IMR-90 (cell line): ENCODE results near the gene UBR1. TPM values are rescaled to one million over a fixed set of nuclear protein-coding genes. Genes with fewer than 3 reads are reported as not detected.

Experiments
- ATAC-seq: fragments of 200-7000 bp; cut with Tn5 transposase; 2 replicates; pipeline ENCODE4 v1.9.1; 2020; ENCODE audit warnings: low read depth, mild to moderate bottlenecking, moderate library complexity
- BruUV-seq: library from RNA; stranded (reverse); fragments of 400-500 nt; replicated peaks from 2 replicates; lab custom pipeline; 2021; lab: Mats Ljungman, UMichigan
- CTCF ChIA-PET: fragments of 300-600 bp; formaldehyde crosslinking; extraction: SDS; loops from one replicate; lab custom pipeline; 2021; ENCODE audit warnings: antibody characterized with exemption; lab: Yijun Ruan, JAX
- POLR2A ChIA-PET: fragments of 300-600 bp; sonication (Branson Sonifier 250); formaldehyde crosslinking; loops from one replicate; lab custom pipeline; 2022; ENCODE audit warnings: antibody characterized with exemption; ENCODE audit not compliant: unreplicated experiment; lab: Charles Lee
- DNase-seq: peaks from one replicate; pipeline ENCODE4 v3.0.0; 2013
- H2AFZ ChIP-seq: replicated peaks from 2 replicates; pipeline ENCODE3; 2013; ENCODE audit warnings: low read length, mild to moderate bottlenecking; ENCODE audit not compliant: poor library complexity
- H2AK5ac ChIP-seq: 2 replicates; pipeline ENCODE4 v1.6.1; 2013; ENCODE audit warnings: low read depth, low read length, inconsistent platforms
- H2AK9ac ChIP-seq: replicated peaks from 2 replicates; pipeline ENCODE3; 2013; ENCODE audit warnings: mild to moderate bottlenecking, low read depth, low read length, moderate library complexity; ENCODE audit not compliant: poor library complexity
- H2BK120ac ChIP-seq: 2 replicates; pipeline ENCODE4 v1.6.1; 2013; ENCODE audit warnings: low read depth, low read length, inconsistent platforms
- H2BK15ac ChIP-seq: 3 replicates; pipeline ENCODE4 v1.6.1; 2013; ENCODE audit warnings: low read depth, low read length, inconsistent platforms
- H2BK20ac ChIP-seq: 2 replicates; pipeline ENCODE4 v1.6.1; 2013; ENCODE audit warnings: low read depth, mild to moderate bottlenecking, inconsistent platforms, low read length, moderate library complexity
- H2BK5ac ChIP-seq: 2 replicates; pipeline ENCODE4 v1.6.1; 2013; ENCODE audit warnings: mild to moderate bottlenecking, low read depth, low read length, inconsistent platforms; ENCODE audit not compliant: poor library complexity, severe bottlenecking
- H3K14ac ChIP-seq: replicated peaks from 2 replicates; pipeline ENCODE4 v1.6.1; 2013; ENCODE audit warnings: low read depth, low read length, inconsistent platforms
- H3K18ac ChIP-seq: 2 replicates; pipeline ENCODE4 v1.6.1; 2013; ENCODE audit warnings: low read depth, low read length, control low read depth
- H3K23ac ChIP-seq: 2 replicates; pipeline ENCODE4 v1.6.1; 2013; ENCODE audit warnings: low read depth, low read length, inconsistent platforms
- H3K27ac ChIP-seq: 2 replicates; pipeline ENCODE4 v1.5.1; 2013; ENCODE audit warnings: mild to moderate bottlenecking, control low read depth, low read length; ENCODE audit not compliant: insufficient read depth
- H3K27me3 ChIP-seq: 2 replicates; pipeline ENCODE4 v1.6.1; 2013; ENCODE audit warnings: low read length; ENCODE audit not compliant: control insufficient read depth, insufficient read depth
- H3K36me3 ChIP-seq: 2 replicates; pipeline ENCODE4 v1.6.1; 2013; ENCODE audit warnings: low read length, mixed read lengths; ENCODE audit not compliant: control insufficient read depth, insufficient read depth
- H3K4ac ChIP-seq: 2 replicates; pipeline ENCODE4 v1.6.1; 2013; ENCODE audit warnings: low read depth, low read length, inconsistent platforms
- H3K4me1 ChIP-seq: 2 replicates; pipeline ENCODE4 v1.6.1; 2013; ENCODE audit warnings: low read length, mixed read lengths; ENCODE audit not compliant: control insufficient read depth, insufficient read depth
- H3K4me2 ChIP-seq: 2 replicates; pipeline ENCODE4 v1.6.1; 2013; ENCODE audit warnings: low read depth, mild to moderate bottlenecking, control low read depth, low read length, moderate library complexity
- H3K4me3 ChIP-seq: 2 replicates; pipeline ENCODE4 v1.5.1; 2013; ENCODE audit warnings: low read depth, mild to moderate bottlenecking, control low read depth, low read length, moderate library complexity; ENCODE audit not compliant: insufficient read depth
- H3K56ac ChIP-seq: 2 replicates; pipeline ENCODE4 v1.6.1; 2013; ENCODE audit warnings: low read length, inconsistent platforms; ENCODE audit not compliant: insufficient read depth; ENCODE audit errors: extremely low read depth
- H3K79me1 ChIP-seq, 2 experiments: 2 replicates each; pipeline ENCODE4 v1.6.1; 2013; ENCODE audit warnings: low read length in 2 of 2, inconsistent platforms in 1 of 2, low read depth in 1 of 2
- H3K9ac ChIP-seq: 2 replicates; pipeline ENCODE4 v1.6.1; 2013; ENCODE audit warnings: low read depth, low read length, control low read depth
- H3K9me1 ChIP-seq: 2 replicates; pipeline ENCODE4 v1.6.1; 2013; ENCODE audit warnings: low read length, inconsistent platforms; ENCODE audit not compliant: insufficient read depth
- H3K9me3 ChIP-seq: 2 replicates; pipeline ENCODE4 v1.6.1; 2013; ENCODE audit warnings: low read length; ENCODE audit not compliant: control insufficient read depth, insufficient read depth
- H4K20me1 ChIP-seq: 2 replicates; pipeline ENCODE4 v1.6.1; 2013; ENCODE audit warnings: low read length, inconsistent platforms; ENCODE audit not compliant: insufficient read depth
- H4K5ac ChIP-seq: 2 replicates; pipeline ENCODE4 v1.6.1; 2013; ENCODE audit warnings: mild to moderate bottlenecking, low read depth, low read length, control low read depth
- H4K8ac ChIP-seq, 2 experiments: 2 replicates each; pipeline ENCODE4 v1.6.1; 2013; ENCODE audit warnings: low read depth in 2 of 2, low read length in 2 of 2, control low read depth in 1 of 2, inconsistent platforms in 1 of 2
- H4K91ac ChIP-seq: 2 replicates; pipeline ENCODE4 v1.6.1; 2013; ENCODE audit warnings: low read depth, low read length, inconsistent platforms; ENCODE audit not compliant: insufficient read depth
- BHLHE40 ChIP-seq: fragments of 150-350 bp; IDR thresholded peaks from 2 replicates; pipeline ENCODE4 v1.6.1; 2016; ENCODE audit warnings: mild to moderate bottlenecking, low read depth, low read length
- CTCF ChIP-seq: conservative IDR thresholded peaks from 2 replicates; pipeline ENCODE4 v1.5.1; 2012; ENCODE audit warnings: mild to moderate bottlenecking, low read depth, low read length, improper control_type of control experiment
- FOS ChIP-seq: fragments of 150-350 bp; IDR thresholded peaks from 2 replicates; pipeline ENCODE4 v1.6.1; 2016; ENCODE audit warnings: low read depth, low read length
- MAFK ChIP-seq: IDR thresholded peaks from 2 replicates; pipeline ENCODE4 v1.6.1; 2012; ENCODE audit warnings: low read depth, low read length, improper control_type of control experiment
- MAZ ChIP-seq: IDR thresholded peaks from 2 replicates; pipeline ENCODE4 v1.6.1; 2012; ENCODE audit warnings: low read depth, mild to moderate bottlenecking, low read length, improper control_type of control experiment, moderate library complexity, borderline replicate concordance
- MXI1 ChIP-seq: IDR thresholded peaks from 2 replicates; pipeline ENCODE4 v1.6.1; 2012; ENCODE audit warnings: low read depth, mild to moderate bottlenecking, low read length, moderate library complexity, borderline replicate concordance
- NFE2L2 ChIP-seq: fragments of 150-350 bp; IDR thresholded peaks from 2 replicates; pipeline ENCODE4 v1.6.1; 2016; ENCODE audit warnings: low read depth, mild to moderate bottlenecking, low read length
- RAD21 ChIP-seq: IDR thresholded peaks from 2 replicates; pipeline ENCODE4 v1.6.1; 2012; ENCODE audit warnings: low read length, improper control_type of control experiment
- WGBS, 2 experiments: methylation state at CpG; one replicate each; pipeline versions ENCODE4 v1.1.5 to v1.1.7; 2013; ENCODE audit warnings: missing lambda C conversion rate in 2 of 2; ENCODE audit not compliant: insufficient read length in 1 of 2; ENCODE audit errors: extremely low coverage in 2 of 2; 5-methylcytosine and 5-hydroxymethylcytosine counted together
- dilution Hi-C: fragments of 300-500 bp; cut with HindIII; formaldehyde crosslinking; loops from one replicate; pipeline ENCODE4 v1.14.3; 2018; ENCODE audit warnings: low sequenced_read_pairs; ENCODE audit not compliant: unreplicated experiment
- in situ Hi-C: fragments of 300-500 bp; cut with MboI; formaldehyde crosslinking; loops from 3 replicates; pipeline ENCODE4 v1.14.3; 2019; ENCODE audit warnings: low sequenced_read_pairs, inconsistent platforms, mixed read lengths
- intact Hi-C: fragments of 100-400 bp; cut with micrococcal nuclease; formaldehyde crosslinking; loops from 2 replicates; pipeline ENCODE4 v1.10.0; 2022
- polyA plus RNA-seq, 3 experiments: library from polyadenylated mRNA; depleted of rRNA; stranded (reverse); fragments of >200 nt; gene quantifications; 2 replicates each; pipeline ENCODE4 v1.2.3, GENCODE V29; 2012; ENCODE audit warnings: low replicate concordance in 1 of 3
- total RNA-seq: library from RNA; depleted of rRNA; stranded (reverse); fragments of >200 nt; gene quantifications from 2 replicates; pipeline ENCODE4 v1.2.3, GENCODE V29; 2012
- TF ChIP-seq, protein P1 (sequence below): fragments of 150-350 bp; IDR thresholded peaks from 2 replicates; pipeline ENCODE4 v1.6.1; 2016; ENCODE audit warnings: low read depth, mild to moderate bottlenecking, low read length, moderate library complexity, borderline replicate concordance

The UBR1 gene
- total and polyA plus RNA-seq, 2 of the 4 experiments (the other 2 are of a cell fraction), result 6.5 to 30.1 TPM

GRCh38 chr15:43071451-43071850 is 34.4 kb downstream of the UBR1 start:
- dilution Hi-C loops (no loop called here), intact Hi-C loops (loop anchor here (5.0 kb wide), 1 partner anchor 44 kb away; no protein-coding TSS in a partner anchor), in situ Hi-C loops (no loop called here)
- POLR2A ChIA-PET, result interaction anchor here (0.7 kb wide), 1 partner anchor 22 kb away, joined by 3 read pairs; no protein-coding TSS in a partner anchor
- peaks cover 8 to 9% of the 10 kb centered on the region in 2 experiments; a peak in 3 of 4 replicates for H3K79me1 ChIP-seq
- no peak overlapping the region for H2BK15ac ChIP-seq
- peaks cover 26% of the 10 kb centered on the region for H3K36me3 ChIP-seq
- H3K9me3 ChIP-seq, result no peaks in the 10 kb centered on the region
- H2BK5ac ChIP-seq, result no peak overlapping the region
- DNase-seq (no peak), ATAC-seq (no peak)
- H2AFZ ChIP-seq, result no peak overlapping the region
- peaks cover 3% of the 10 kb centered on the region; the same call in 1 of the 2 replicates for H3K9me1 ChIP-seq
- TF ChIP-seq, protein P1, sequence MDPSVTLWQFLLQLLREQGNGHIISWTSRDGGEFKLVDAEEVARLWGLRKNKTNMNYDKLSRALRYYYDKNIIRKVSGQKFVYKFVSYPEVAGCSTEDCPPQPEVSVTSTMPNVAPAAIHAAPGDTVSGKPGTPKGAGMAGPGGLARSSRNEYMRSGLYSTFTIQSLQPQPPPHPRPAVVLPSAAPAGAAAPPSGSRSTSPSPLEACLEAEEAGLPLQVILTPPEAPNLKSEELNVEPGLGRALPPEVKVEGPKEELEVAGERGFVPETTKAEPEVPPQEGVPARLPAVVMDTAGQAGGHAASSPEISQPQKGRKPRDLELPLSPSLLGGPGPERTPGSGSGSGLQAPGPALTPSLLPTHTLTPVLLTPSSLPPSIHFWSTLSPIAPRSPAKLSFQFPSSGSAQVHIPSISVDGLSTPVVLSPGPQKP, result no peak
- TF ChIP-seq MXI1 (no peak), NFE2L2 (no peak), RAD21 (no peak), MAZ (no peak), MAFK (no peak), CTCF (no peak), BHLHE40 (no peak), FOS (no peak)
- no peaks in the 10 kb centered on the region for H3K27me3 ChIP-seq
- H3K4me1 ChIP-seq, result no peaks in the 10 kb centered on the region
- no peak overlapping the region for H2BK120ac ChIP-seq
- H4K20me1 ChIP-seq, result no peaks in the 10 kb centered on the region
- H2AK9ac ChIP-seq, result no peak overlapping the region
- no peak overlapping the region for H2AK5ac ChIP-seq
- no peak overlapping the region for H4K8ac ChIP-seq
- no peak overlapping the region for H4K91ac ChIP-seq
- H3K23ac ChIP-seq, result no peak overlapping the region
- H3K4me3 ChIP-seq, result no peak overlapping the region
- H3K4me2 ChIP-seq, result no peak overlapping the region
- no peak overlapping the region for H3K9ac ChIP-seq
- no peak overlapping the region for H3K4ac ChIP-seq
- H3K27ac ChIP-seq, result no peak overlapping the region
- WGBS, 2 experiments, result no CpG with 5 or more reads among the region's 2 CpGs
- BruUV-seq, result no TSS peak
- H2BK20ac ChIP-seq, result no peak overlapping the region
- no peak overlapping the region for H3K56ac ChIP-seq
- H3K18ac ChIP-seq, result no peak overlapping the region
- H4K5ac ChIP-seq, result no peak overlapping the region
- H3K14ac ChIP-seq, result no peak overlapping the region
- CTCF ChIA-PET, result no interaction called here
